Skeletal muscle satellite cell (primary cell): ENCODE results near the gene GAP43. TPM values are rescaled to one million over a fixed set of nuclear protein-coding genes. Genes with fewer than 3 reads are reported as not detected.

Experiments used
- H3K27me3 ChIP-seq: 2 replicates; pipeline ENCODE4 v1.7.0; 2013; ENCODE audit warnings: low read length; ENCODE audit not compliant: control insufficient read depth, insufficient read depth
- H3K36me3 ChIP-seq: 2 replicates; pipeline ENCODE4 v1.7.0; 2013; ENCODE audit warnings: mild to moderate bottlenecking, control low read depth, low read length; ENCODE audit not compliant: insufficient read depth
- H3K4me1 ChIP-seq: 2 replicates; pipeline ENCODE4 v1.7.0; 2013; ENCODE audit warnings: low read length; ENCODE audit not compliant: control insufficient read depth, insufficient read depth
- H3K4me2 ChIP-seq: 2 replicates; pipeline ENCODE4 v1.7.0; 2013; ENCODE audit warnings: mild to moderate bottlenecking, low read length
- H3K4me3 ChIP-seq: 2 replicates; pipeline ENCODE4 v1.7.0; 2013; ENCODE audit warnings: low read length
- H3K9ac ChIP-seq: 2 replicates; pipeline ENCODE4 v1.7.0; 2013; ENCODE audit warnings: mild to moderate bottlenecking, low read depth, low read length, moderate library complexity
- H3K9me3 ChIP-seq: replicated peaks from 2 replicates; pipeline ENCODE4 v1.7.0; 2013; ENCODE audit warnings: mild to moderate bottlenecking, control low read depth, low read length
- total RNA-seq: library from RNA; depleted of rRNA; stranded (reverse); fragments of >200 nt; gene quantifications from 2 replicates; pipeline ENCODE4 v1.2.3, GENCODE V29; 2012; rRNA removed

GAP43 gene, protein sequence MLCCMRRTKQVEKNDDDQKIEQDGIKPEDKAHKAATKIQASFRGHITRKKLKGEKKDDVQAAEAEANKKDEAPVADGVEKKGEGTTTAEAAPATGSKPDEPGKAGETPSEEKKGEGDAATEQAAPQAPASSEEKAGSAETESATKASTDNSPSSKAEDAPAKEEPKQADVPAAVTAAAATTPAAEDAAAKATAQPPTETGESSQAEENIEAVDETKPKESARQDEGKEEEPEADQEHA
- total RNA-seq: not detected in 2 replicates

DNA sequence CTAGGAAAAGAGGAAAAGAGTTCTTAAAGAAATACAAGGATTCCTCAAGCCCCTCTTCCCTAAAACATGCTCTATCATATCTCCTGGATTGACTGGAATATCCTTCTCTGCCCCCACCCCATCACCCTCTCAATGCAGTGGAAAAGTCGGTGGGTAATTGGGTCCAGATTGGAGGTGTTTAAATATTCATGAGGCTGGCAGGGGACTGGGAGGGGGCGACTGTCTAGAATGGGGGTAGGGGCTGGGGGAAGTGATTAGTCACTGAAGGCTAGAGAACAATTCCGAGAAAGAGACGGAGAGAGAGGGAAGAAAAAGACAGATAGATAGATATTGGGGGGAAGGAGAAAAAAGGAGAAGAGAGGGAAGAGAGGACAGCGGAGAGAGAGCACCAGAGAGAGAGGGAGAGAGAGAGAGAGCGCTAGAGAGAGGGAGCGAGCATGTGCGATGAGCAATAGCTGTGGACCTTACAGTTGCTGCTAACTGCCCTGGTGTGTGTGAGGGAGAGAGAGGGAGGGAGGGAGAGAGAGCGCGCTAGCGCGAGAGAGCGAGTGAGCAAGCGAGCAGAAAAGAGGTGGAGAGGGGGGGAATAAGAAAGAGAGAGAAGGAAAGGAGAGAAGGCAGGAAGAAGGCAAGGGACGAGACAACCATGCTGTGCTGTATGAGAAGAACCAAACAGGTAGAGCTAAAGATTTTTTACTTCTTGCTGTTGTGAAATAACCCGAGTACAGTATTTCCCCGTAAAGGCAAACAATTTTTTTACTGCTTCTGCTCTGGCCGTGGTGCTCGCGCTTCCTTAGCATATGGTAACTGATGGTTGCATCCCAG is at the start of gene GAP43:
Gene GAP43, plus strand, starts transcription at position 467 of the 825 bp plus-strand sequence. Its CDS starts 180 bp downstream, at position 647.
- H3K9me3 ChIP-seq: no peaks in the 10 kb centered on the region
- H3K27me3 ChIP-seq: peaks cover 32% of the 10 kb centered on the region
- H3K9ac ChIP-seq: peak within 1 kb of the TSS; percentile 48
- peak within 1 kb of the TSS; percentile 74 for H3K4me3 ChIP-seq
- H3K4me1 ChIP-seq: peaks cover 10% of the 10 kb centered on the region
- H3K36me3 ChIP-seq: no peaks in the 10 kb centered on the region
- H3K4me2 ChIP-seq: peak within 1 kb of the TSS; percentile 92

DNA sequence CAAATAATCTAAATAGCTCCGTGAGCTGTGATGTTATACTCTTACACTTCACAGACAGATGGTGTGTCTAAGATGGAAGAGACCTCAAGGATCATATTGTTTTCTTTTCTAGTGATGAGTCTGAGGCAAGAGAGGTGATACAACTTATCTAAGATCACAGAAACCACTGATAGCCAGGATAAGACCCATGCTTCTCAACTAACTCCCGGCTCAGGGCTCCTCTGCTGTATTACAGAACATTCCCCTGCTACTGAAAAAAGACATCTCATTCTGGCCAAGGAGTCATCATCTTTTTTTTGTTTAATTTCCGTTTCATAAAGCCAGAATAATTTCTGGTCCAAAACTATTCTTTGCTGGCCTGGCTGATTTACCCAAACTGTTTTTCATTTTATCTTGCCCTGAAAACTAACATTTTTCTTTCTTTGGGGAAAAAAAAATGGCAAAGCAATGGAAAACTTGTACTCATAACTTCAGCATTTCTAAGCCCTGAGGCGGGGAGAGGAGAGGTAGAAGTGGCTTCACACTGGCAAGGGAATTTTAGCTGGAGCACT is 46.9 kb upstream of the GAP43 start:
- no peaks in the 10 kb centered on the region for H3K27me3 ChIP-seq
- no peak overlapping the region for H3K9ac ChIP-seq
- no peaks in the 10 kb centered on the region for H3K36me3 ChIP-seq
- H3K4me3 ChIP-seq: no peak overlapping the region
- no peaks in the 10 kb centered on the region for H3K4me1 ChIP-seq
- no peak overlapping the region for H3K4me2 ChIP-seq
- no peaks in the 10 kb centered on the region for H3K9me3 ChIP-seq

DNA sequence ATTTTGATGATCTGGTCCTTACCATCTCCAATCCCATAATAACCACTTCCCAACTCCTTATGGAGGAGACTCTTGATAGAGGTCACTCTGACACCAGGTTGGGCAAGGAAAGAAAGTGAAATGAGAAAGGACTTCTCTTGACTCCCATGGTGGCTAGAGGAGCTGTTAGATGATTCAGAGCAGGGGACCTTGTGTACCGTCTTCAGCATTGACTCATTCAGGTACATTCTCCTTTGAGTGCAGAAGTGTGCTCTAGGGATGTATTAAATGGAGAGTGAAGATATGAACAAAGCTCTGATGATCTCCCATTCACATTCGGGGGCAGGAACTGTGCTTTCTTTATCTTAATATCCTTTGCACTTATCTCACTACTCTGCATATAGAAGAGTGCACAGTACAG is 46.3 kb upstream of the GAP43 start:
- Histone ChIP-seq H3K27me3 (no peaks in the 10 kb centered on the region), H3K36me3 (no peaks in the 10 kb centered on the region), H3K9ac (no peak overlapping the region), H3K4me2 (no peak overlapping the region), H3K4me1 (no peaks in the 10 kb centered on the region), H3K9me3 (no peaks in the 10 kb centered on the region), H3K4me3 (no peak overlapping the region)

DNA sequence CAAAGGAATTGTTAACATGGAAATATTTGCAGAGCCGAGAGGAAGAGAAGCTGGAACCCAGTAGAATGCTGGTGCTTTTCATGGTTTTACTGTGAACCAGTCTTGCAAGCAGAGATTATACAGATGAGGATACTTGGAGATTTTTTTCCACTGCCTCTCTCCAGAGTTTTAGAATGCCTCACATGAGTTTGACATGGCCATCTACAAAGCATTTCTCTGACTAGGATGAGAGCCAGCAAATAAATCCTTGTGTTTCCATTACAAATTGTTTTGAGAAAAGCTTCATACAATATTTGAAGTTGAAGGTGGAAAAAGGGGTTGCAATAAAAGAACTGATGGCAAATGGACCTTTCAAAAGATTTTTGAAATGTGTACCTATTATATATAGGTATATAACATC is 45.0 kb upstream of the GAP43 start:
- Histone ChIP-seq H3K4me1 (no peaks in the 10 kb centered on the region), H3K27me3 (no peaks in the 10 kb centered on the region), H3K9me3 (no peaks in the 10 kb centered on the region), H3K4me2 (no peak overlapping the region), H3K36me3 (no peaks in the 10 kb centered on the region), H3K9ac (no peak overlapping the region), H3K4me3 (no peak overlapping the region)

DNA sequence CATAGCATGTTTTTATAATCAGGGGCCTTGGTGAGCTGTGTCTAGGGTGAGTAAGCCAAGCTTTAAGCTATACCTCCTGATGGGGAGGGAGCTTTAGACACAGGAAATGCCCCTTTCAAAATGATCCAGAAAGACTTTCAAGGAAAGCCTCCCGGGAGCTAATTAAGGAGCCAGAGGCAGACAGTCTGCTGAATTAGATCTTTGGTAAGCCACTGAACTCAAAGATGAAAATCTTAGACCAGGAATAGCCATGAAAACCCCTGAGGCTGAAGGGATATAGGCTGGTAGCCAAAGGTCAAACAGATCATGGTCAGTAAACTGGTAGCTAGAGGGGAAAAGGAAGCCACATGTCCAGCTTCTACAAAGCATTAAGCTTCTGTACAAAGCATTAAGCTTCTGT is 42.7 kb upstream of the GAP43 start:
- Histone ChIP-seq H3K9ac (no peak overlapping the region), H3K9me3 (no peaks in the 10 kb centered on the region), H3K4me2 (no peak overlapping the region), H3K27me3 (no peaks in the 10 kb centered on the region), H3K4me1 (no peaks in the 10 kb centered on the region), H3K4me3 (no peak overlapping the region), H3K36me3 (no peaks in the 10 kb centered on the region)

DNA sequence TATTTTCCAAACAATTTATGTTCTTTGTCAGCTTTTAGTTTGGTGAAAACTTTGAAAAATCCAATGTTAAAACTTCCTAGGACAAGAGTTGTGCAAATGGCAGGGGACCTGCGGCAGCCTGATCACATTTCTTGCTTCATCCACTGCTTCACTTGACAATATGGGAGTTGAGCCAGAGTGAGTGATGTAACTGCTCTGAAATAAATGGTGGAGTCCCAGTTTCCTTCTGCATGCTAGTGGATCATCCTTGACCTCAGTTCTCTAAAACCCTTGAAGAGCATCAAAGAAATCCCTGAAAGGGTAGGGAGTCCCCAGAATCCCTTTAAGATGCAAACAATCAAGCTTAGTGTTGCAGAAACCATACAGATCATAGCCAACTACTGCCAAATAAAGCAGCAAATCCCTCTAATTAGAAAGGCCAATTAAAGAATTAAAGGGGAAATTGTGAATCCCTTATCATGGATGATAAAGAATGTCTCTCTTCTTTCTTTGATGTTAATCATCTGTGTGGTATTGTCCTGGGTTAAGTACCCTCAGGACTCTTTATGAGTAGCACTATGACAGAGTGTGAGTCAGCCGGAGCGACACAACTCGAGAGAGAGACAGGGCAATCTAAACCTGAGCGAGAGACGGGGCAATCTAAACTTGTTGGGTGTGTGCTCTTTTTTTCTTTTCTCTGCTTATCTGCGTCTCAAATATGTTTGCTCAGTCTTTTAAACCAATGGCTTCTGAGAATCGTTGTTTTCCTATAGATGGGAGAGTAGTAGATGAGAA is 41.8 kb upstream of the GAP43 start:
- Histone ChIP-seq H3K27me3 (no peaks in the 10 kb centered on the region), H3K4me1 (no peaks in the 10 kb centered on the region), H3K4me3 (no peak overlapping the region), H3K36me3 (no peaks in the 10 kb centered on the region), H3K9me3 (no peaks in the 10 kb centered on the region), H3K9ac (no peak overlapping the region), H3K4me2 (no peak overlapping the region)

DNA sequence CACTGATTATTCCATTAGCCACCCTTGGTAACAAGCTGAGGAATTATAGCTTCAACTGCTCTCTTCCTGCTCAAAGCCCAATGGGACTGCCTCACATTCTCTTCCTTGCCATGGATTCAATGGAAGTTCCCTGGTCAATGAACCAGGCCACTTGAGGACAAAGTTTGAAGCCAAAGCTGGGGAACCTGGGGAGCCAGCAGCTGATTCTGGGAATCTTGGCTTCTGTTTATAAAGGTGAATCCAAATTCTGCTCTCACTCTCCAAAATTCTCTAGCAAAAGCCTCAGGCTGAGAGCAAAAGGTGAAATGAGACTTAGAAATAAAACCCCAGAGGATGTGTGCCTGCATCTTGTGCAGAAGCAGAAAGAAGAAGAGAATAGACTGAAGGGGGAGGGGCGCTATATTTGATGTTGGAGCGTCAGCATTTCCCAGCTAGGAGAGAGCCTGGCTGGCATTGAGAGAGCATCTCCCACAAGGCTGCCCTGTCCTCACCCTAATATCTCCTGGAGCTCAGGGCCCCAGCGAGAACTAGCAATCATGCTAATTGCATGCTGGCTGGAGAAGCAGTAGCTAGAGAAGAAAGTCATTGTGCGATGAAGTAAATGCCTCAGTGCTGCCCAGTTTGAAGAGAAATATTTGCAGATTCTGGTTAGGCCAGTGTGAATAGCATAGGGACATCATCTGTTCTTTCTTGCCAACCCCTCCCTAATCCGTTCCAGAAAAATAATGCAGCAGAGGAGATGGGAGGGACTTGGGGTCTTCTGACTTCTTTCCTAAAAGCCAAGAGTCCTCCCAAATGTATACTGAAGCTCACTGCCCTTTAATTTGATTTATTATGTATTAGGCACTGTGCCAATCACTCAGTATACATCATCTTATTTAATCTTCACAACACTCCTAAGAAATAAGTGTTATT is 34.9 kb upstream of the GAP43 start:
- no peak overlapping the region for H3K4me2 ChIP-seq
- no peak overlapping the region for H3K9ac ChIP-seq
- H3K9me3 ChIP-seq: no peaks in the 10 kb centered on the region
- H3K4me1 ChIP-seq: no peaks in the 10 kb centered on the region
- no peaks in the 10 kb centered on the region for H3K36me3 ChIP-seq
- peaks cover 4% of the 10 kb centered on the region for H3K27me3 ChIP-seq
- H3K4me3 ChIP-seq: no peak overlapping the region

DNA sequence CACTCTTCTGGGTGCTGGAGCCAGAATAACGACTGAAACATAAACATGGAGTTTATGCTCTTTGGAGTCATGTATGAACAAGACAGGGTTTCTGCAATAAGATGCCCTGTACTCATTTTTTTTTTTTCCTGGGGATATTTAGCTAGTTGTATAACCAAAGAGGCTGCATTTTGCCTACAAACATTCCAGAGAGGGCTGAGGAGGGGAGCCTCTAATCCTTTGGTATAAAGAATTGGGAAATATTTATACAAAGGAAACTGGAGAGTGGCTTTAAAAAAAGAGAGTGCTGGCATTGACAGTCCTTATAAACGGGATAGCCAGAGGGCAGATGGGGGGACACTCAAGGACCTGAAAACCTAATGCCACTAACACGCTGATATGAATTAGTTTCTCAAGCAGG is 32.4 kb upstream of the GAP43 start:
- Histone ChIP-seq H3K36me3 (no peaks in the 10 kb centered on the region), H3K4me3 (no peak overlapping the region), H3K4me2 (no peak overlapping the region), H3K9ac (no peak overlapping the region), H3K27me3 (peaks cover 4% of the 10 kb centered on the region), H3K4me1 (no peaks in the 10 kb centered on the region), H3K9me3 (no peaks in the 10 kb centered on the region)

DNA sequence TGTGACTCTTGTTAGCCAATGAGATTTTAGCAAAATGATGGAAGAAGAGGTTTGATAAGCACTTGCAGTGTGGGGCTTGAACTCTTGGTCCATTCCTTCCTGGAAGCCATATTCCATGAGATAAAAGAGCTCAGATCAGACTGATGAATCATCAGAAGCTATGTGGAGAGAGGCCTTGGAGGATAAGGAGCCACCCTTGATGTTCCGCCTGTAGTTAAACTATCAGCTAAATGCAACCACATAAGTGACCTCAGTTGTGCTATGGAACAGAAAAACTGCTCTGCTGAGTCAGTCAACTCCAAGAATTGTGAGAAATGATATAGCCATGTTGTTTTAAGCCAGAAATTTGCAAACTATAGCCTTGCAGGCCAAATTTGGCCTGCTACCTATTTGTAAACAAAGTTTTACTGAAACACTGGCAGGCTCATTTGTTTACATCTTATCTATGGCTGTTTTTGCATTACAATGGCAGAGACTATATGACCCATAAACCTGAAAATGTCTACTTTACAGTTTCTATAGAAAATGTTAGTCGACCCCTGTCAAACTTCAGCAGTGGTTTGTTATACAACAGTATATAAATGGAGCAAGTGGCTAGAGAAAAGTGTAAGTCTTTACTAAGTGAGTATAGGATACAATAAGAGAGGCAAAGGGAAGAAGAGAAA is 27.6 kb upstream of the GAP43 start:
- no peak overlapping the region for H3K9ac ChIP-seq
- H3K27me3 ChIP-seq: no peaks in the 10 kb centered on the region
- H3K4me2 ChIP-seq: no peak overlapping the region
- H3K4me3 ChIP-seq: no peak overlapping the region
- H3K4me1 ChIP-seq: no peaks in the 10 kb centered on the region
- no peaks in the 10 kb centered on the region for H3K9me3 ChIP-seq
- H3K36me3 ChIP-seq: no peaks in the 10 kb centered on the region

DNA sequence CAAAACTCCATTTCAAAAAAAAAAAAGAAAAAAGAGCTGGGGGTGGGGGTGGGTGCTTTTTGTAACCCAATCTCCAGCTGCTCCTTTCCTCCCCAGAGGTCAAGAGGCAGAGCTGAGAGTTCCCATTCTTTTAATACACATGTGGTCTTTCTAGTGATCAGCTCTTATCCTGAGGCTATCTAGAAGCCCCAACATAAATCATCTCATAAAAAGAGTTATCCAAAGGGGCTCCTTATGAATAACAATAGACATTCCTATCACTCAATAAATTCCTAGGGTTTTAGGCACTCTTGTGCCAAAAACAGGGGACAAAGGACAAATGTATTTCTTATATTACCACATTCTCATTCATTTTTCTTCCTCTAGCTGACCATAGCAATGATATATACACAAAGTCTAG is 25.1 kb upstream of the GAP43 start:
- Histone ChIP-seq H3K4me3 (no peak overlapping the region), H3K27me3 (no peaks in the 10 kb centered on the region), H3K9me3 (no peaks in the 10 kb centered on the region), H3K4me1 (no peaks in the 10 kb centered on the region), H3K9ac (no peak overlapping the region), H3K36me3 (no peaks in the 10 kb centered on the region), H3K4me2 (no peak overlapping the region)
